ENCODE results near the gene EIF2AK2.

The EIF2AK2 gene

DNA sequence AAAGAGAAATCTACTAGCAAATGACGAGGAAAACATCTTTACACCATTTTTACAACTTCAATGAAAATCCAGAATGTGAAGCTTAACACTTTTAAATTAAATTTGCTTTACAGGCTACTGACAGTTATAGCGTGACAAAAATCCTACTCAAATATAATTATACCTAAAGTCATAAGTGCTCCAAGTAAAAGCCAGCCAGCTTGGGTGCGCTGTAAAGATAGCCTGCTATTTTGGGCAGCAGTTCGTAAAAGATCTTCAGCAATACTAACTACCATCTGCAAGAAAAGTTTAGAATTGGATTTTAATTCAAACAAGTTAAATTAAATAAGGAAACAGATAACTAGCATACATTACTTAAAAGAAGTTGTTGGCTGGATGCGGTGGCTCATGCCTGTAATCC lies 95.0 kb downstream of the EIF2AK2 start:
- ChIA-PET CTCF (no interaction called here), POLR2A (no interaction called here)
- TF ChIP-seq HDGF (IDR thresholded peaks at IDR 0.05; ENCODE audit: borderline replicate concordance) (no peak), NFRKB (IDR thresholded peaks at IDR 0.05) (no peak), ARNT (IDR thresholded peaks at IDR 0.05) (no peak), FOXA1 (IDR thresholded peaks at IDR 0.05) (no peak), FOXM1 (IDR thresholded peaks at IDR 0.05; ENCODE audit: borderline replicate concordance) (no peak), SUZ12 (IDR thresholded peaks at IDR 0.05) (no peak), ELF4 (IDR thresholded peaks at IDR 0.05) (no peak), BHLHE40 (IDR thresholded peaks at IDR 0.05; ENCODE audit: borderline replicate concordance) (no peak), L3MBTL2 (conservative IDR thresholded peaks at IDR 0.05) (no peak), CTBP1 (IDR thresholded peaks at IDR 0.05; ENCODE audit: borderline replicate concordance) (no peak), ZNF384 (IDR thresholded peaks at IDR 0.05) (no peak), SP1 (IDR thresholded peaks at IDR 0.05) (no peak), FOXK2 (IDR thresholded peaks at IDR 0.05) (no peak), LEF1 (IDR thresholded peaks at IDR 0.05; ENCODE audit: borderline replicate concordance) (no peak), TARDBP (IDR thresholded peaks at IDR 0.05) (no peak)
- TF ChIP-seq, protein P1, sequence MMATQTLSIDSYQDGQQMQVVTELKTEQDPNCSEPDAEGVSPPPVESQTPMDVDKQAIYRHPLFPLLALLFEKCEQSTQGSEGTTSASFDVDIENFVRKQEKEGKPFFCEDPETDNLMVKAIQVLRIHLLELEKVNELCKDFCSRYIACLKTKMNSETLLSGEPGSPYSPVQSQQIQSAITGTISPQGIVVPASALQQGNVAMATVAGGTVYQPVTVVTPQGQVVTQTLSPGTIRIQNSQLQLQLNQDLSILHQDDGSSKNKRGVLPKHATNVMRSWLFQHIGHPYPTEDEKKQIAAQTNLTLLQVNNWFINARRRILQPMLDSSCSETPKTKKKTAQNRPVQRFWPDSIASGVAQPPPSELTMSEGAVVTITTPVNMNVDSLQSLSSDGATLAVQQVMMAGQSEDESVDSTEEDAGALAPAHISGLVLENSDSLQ (IDR thresholded peaks at IDR 0.05), result no peak
- DNase-seq (ENCODE audit: extremely low spot score), result no peak

DNA sequence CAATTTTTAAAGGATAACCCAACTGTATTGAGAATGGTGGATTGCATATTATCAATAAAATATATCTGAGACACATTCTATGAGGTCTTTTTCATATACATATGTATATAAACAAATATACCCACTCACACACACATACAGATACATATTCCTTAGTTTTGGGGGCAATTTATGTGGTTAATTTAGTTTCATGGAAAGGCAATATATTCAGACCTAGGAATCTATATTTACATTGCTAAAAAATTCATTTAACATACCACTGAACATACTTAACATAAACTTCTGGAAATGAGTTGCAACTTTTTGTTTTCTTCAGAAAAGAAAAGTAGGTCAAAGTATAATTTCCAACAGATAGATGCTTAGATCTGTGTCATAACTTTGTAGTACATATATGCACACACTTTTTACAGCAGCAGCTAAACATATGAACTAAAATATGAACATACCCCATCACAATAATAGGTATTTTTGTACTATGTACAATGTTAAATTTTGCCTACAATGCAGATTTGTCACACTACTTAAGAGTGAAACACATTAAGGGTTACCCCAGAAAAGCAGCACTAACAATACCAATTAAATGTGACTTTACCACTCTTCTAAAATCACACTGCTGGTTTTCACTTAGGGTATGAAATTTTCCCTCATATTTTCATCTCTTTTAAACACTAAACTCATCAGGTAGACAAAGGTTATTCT lies 95.6 kb downstream of the EIF2AK2 start:
- POLR2A ChIA-PET, result no interaction called here

DNA sequence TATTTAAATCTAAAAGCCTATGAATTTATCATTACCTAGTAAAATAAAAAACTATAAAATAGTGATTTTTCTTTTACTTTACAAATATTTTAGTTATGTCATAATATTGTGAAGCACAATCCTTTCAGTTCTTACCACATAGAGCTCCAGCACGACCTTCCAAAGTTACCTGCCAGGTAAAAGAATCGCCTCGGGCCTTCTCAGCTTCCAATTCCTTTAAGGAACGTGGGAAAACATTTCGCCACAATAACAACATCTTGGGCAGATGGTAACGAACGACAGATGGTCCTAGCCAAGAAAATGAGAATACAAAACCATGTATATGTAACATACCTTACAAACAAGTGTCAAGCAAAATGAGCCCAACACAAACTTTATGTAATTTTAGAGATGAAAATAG lies 96.3 kb downstream of the EIF2AK2 start:
- DNase-seq (ENCODE audit: extremely low spot score), result no peak
- CTCF ChIA-PET, result interaction anchor here (0.6 kb wide), 1 partner anchor 42 kb away, joined by 3 read pairs; no protein-coding TSS in a partner anchor
- POLR2A ChIA-PET, result no interaction called here
- TF ChIP-seq LEF1 (IDR thresholded peaks at IDR 0.05; ENCODE audit: borderline replicate concordance), result no peak
- no peak for TF ChIP-seq L3MBTL2 (conservative IDR thresholded peaks at IDR 0.05)

More for the DNA sequence above, 95.6 kb downstream of the EIF2AK2 start:
- CTCF ChIA-PET, result interaction anchor here (0.6 kb wide), 1 partner anchor 43 kb away, joined by 3 read pairs; no protein-coding TSS in a partner anchor
- TF ChIP-seq FOXA1 (IDR thresholded peaks at IDR 0.05) (no peak), FOXM1 (IDR thresholded peaks at IDR 0.05; ENCODE audit: borderline replicate concordance) (no peak), FOXK2 (IDR thresholded peaks at IDR 0.05) (no peak), BHLHE40 (IDR thresholded peaks at IDR 0.05; ENCODE audit: borderline replicate concordance) (no peak), CTBP1 (IDR thresholded peaks at IDR 0.05; ENCODE audit: borderline replicate concordance) (no peak), ZNF384 (IDR thresholded peaks at IDR 0.05) (no peak), SP1 (IDR thresholded peaks at IDR 0.05) (no peak), HDGF (IDR thresholded peaks at IDR 0.05; ENCODE audit: borderline replicate concordance) (no peak), LEF1 (IDR thresholded peaks at IDR 0.05; ENCODE audit: borderline replicate concordance) (no peak), TARDBP (IDR thresholded peaks at IDR 0.05) (no peak), SUZ12 (IDR thresholded peaks at IDR 0.05) (no peak), ELF4 (IDR thresholded peaks at IDR 0.05) (no peak), ARNT (IDR thresholded peaks at IDR 0.05) (no peak)
- TF ChIP-seq, protein P1 (IDR thresholded peaks at IDR 0.05), result no peak
- DNase-seq (ENCODE audit: extremely low spot score), result no peak

DNA sequence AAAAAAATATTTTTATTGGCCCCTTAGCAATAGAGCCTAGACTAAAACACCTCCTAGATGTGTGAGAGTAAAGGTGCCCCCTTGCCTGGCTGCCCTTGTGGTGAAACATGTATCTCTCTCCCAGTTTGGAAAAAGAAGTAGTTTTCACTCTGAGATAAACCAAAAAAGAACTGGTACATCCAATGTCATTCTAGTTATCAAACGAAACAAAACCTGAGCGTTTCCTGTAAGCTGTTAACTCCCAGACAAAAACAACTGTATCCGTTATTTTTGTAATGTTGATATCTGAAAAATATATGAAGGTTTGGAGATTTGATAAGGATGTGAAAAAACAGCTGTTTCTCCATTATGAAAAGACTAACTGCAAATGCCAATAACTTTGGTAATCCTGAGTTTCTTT lies 96.9 kb downstream of the EIF2AK2 start:
- CTCF ChIA-PET, result no interaction called here
- POLR2A ChIA-PET, result no interaction called here
- no peak for TF ChIP-seq ARNT (IDR thresholded peaks at IDR 0.05)
- no peak for TF ChIP-seq FOXK2 (IDR thresholded peaks at IDR 0.05)
- TF ChIP-seq LEF1 (IDR thresholded peaks at IDR 0.05; ENCODE audit: borderline replicate concordance), result no peak
- TF ChIP-seq SUZ12 (IDR thresholded peaks at IDR 0.05), result no peak
- TF ChIP-seq HDGF (IDR thresholded peaks at IDR 0.05; ENCODE audit: borderline replicate concordance), result no peak
- DNase-seq (ENCODE audit: extremely low spot score), result no peak

DNA sequence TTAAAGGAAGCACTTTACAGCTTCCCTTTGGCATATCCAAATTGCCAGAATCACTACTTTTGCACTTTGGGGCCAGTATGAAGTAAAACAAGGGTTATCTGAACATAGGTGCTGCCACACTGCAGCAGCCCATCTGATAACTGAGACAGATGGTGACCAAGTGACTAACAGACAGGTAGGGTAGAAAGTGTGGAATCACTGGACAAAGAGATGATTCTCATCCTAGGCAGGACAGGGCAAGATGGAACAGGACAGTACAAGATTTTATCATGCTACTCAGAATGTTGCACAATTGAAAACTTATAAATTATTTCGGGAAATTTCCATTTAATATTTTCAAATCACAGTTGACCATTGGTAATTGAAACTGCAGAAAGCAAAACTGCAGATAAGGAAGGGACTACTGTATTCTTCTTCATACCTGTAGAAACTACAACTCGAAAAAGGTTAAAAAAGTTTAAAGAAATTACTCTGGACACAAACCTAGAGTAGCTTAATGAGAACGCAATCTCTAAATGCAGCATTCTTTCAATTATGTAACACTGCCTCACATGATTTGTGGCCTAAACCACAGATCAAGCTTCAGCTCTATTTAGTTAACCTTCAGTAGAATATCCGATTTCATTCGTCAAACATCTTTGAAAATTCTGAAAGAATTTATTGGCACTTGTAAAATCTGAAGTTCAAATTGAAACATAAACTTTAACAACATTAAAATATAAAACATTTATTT lies 104.0 kb downstream of the EIF2AK2 start:
- CTCF ChIA-PET, result no interaction called here
- TF ChIP-seq ZNF384 (IDR thresholded peaks at IDR 0.05), result no peak
- TF ChIP-seq LEF1 (IDR thresholded peaks at IDR 0.05; ENCODE audit: borderline replicate concordance), result no peak
- TF ChIP-seq ELF4 (IDR thresholded peaks at IDR 0.05), result no peak
- no peak for TF ChIP-seq BHLHE40 (IDR thresholded peaks at IDR 0.05; ENCODE audit: borderline replicate concordance)
- TF ChIP-seq SUZ12 (IDR thresholded peaks at IDR 0.05), result no peak
- no peak for DNase-seq (ENCODE audit: extremely low spot score)
- POLR2A ChIA-PET, result no interaction called here

Data from HEK293T (cell line).